Measurements from ENCODE around the gene VPS25. TPM values are rescaled to one million over a fixed set of nuclear protein-coding genes. Genes with fewer than 3 reads are reported as not detected.

VPS25 gene
- total RNA-seq, 1 experiment from 2014 or later = 101 TPM

DNA sequence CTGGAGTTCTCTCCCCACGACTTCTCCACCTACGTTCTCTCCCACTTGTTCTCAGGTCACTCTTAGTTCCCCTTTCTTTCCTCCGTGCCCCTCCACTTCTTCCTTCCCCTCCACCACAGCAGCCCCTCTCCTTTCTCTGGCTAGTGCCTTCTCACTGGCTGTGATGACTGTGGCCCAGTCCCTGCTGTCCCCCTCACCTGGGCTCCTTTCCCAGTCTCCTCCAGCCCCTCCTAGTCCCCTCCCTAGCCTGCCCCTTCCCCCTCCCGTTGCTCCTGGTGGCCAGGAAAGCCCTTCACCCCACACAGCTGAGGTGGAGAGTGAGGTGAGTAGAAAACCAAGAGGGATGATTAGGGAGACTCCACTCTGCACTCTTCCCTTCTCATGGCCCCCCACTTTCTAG is 21.8 kb downstream of the VPS25 start:
- no peaks in the 10 kb centered on the region for H3K27me3 ChIP-seq (replicated peaks)
- H3K36me3 ChIP-seq = peaks cover 14% of the 10 kb centered on the region; the same call in 1 of the 2 replicates
- no peaks in the 10 kb centered on the region for H3K9me3 ChIP-seq (replicated peaks)
- H3K4me3 ChIP-seq = no peak overlapping the region
- H3K4me1 ChIP-seq (replicated peaks) = peaks cover 16% of the 10 kb centered on the region
- no peak overlapping the region for H3K27ac ChIP-seq
- DNase-seq (ENCODE audit: low read depth in 1 of 2, low spot score in 2 of 2) = no peak

DNA sequence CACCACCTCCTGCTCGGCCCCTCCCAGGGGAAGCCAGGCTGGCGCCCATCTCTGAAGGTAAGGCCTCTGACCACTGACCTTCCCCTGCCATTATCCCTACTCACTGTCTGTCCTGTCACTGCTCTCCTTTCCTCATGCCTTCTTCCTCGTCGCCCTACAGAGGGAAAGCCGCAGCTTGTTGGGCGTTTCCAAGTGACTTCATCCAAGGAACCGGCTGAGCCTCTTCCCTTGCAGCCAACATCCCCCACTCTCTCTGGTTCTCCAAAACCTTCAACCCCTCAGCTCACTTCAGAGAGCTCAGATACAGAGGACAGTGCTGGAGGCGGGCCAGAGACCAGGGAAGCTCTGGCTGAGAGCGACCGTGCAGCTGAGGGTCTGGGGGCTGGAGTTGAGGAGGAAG is 22.2 kb downstream of the VPS25 start:
- no peaks in the 10 kb centered on the region for H3K9me3 ChIP-seq (replicated peaks)
- no peak overlapping the region for H3K27ac ChIP-seq
- peaks cover 14% of the 10 kb centered on the region; the same call in 1 of the 2 replicates for H3K36me3 ChIP-seq
- peaks cover 16% of the 10 kb centered on the region for H3K4me1 ChIP-seq (replicated peaks)
- no peak for DNase-seq (ENCODE audit: low read depth in 1 of 2, low spot score in 2 of 2)
- no peak overlapping the region for H3K4me3 ChIP-seq
- no peaks in the 10 kb centered on the region for H3K27me3 ChIP-seq (replicated peaks)

DNA sequence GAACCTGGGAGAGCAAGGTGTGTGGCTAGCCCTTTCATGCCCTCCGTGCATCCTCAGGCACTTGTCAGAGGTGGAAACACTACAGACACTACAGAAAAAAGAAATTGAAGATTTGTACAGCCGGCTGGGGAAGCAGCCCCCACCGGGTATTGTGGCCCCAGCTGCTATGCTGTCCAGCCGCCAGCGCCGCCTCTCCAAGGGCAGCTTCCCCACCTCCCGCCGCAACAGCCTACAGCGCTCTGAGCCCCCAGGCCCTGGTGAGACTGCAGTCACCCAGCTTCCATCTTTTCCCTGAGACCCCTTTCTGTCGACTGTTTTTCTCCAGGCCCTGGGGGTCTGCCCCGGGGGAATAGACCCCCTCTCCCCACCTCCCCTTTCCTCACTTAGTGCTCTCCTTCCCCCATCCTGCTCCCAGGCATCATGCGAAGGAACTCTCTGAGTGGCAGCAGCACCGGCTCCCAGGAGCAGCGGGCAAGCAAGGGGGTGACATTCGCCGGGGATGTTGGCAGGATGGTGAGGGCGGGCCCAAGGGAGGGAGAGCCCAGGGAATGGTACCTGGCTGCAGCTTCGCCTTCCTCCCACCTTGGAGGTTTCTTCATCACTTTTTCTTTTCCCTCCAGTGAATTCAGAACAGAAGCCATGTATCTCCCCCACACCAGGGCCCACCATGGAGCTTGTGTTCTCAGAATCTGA is 23.0 kb downstream of the VPS25 start:
- DNase-seq (ENCODE audit: low read depth in 1 of 2, low spot score in 2 of 2) = no peak

DNA sequence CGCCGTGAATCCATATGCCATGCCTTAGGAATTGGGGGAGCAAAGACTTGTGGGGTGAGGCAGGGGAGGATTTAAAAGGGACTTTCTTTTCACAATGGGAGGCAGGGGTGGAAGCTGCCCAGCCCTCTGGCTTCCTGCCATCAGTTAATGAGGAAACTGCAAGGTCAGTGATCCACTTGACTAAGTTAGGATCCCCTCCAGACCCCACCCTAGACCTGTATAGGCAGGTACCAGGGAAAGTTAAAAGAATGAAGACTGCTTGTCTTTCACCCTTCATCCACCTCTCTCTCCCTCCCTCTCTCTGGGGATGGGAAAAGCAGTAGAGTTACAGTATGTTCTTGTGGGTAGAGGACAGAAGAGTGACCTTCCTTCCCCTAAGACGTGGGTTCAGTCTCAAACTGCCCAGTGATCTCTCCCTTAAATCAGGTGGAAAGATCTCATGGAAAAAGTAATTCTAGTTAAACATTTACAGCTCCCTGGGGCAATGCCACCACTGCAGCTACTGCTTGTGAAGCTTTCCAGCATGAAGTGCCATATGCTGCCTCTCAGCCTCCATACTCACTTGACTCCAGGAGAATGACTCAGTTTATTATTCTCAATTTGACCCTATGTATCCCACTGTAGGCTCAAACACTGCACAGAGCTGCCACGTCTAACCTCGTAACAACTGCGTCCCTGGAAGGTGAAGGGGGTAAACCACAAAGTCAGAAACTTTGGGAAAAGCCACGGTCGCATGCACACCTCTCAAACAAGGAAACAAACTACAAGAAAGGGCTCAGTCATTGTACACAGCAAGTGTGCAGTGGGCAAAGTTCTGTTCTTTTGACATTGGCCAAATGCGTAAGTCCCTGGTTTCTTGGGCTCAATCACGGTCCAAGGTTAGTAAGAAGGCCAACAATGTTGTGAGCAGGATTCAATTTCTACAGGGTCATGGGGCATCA is 24.1 kb downstream of the VPS25 start:
- DNase-seq (ENCODE audit: low read depth in 1 of 2, low spot score in 2 of 2) = no peak
- no peaks in the 10 kb centered on the region for H3K27me3 ChIP-seq (replicated peaks)
- peaks cover 16% of the 10 kb centered on the region for H3K4me1 ChIP-seq (replicated peaks)
- H3K4me3 ChIP-seq = peak overlapping the region; percentile 69
- H3K9me3 ChIP-seq (replicated peaks) = no peaks in the 10 kb centered on the region
- peaks cover 14% of the 10 kb centered on the region; the same call in 1 of the 2 replicates for H3K36me3 ChIP-seq
- no peak overlapping the region for H3K27ac ChIP-seq

More for the DNA sequence above, 23.0 kb downstream of the VPS25 start:
- H3K4me3 ChIP-seq = no peak overlapping the region
- peaks cover 14% of the 10 kb centered on the region; the same call in 1 of the 2 replicates for H3K36me3 ChIP-seq
- no peak overlapping the region for H3K27ac ChIP-seq
- no peaks in the 10 kb centered on the region for H3K9me3 ChIP-seq (replicated peaks)
- H3K27me3 ChIP-seq (replicated peaks) = no peaks in the 10 kb centered on the region
- peaks cover 16% of the 10 kb centered on the region for H3K4me1 ChIP-seq (replicated peaks)

DNA sequence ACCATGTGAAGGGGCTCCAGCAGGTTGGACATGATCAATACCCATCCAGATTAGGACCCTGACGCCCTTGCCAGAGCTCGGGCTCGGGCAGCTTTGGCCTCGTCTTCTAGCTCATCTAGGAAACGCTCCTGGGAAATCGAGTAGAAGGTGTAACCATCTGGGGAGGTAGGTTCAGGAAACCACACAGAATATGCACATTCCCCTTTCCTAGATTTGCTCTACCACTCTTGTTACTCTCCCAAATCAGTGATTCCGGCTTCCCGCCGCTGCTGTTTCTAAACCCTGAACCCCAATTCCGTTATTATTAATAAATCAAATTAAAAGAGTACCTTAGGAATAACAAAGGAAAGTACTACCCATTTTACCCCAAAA is 24.7 kb downstream of the VPS25 start:
- H3K27ac ChIP-seq = peak overlapping the region; percentile 30; the same call in 1 of the 2 replicates
- H3K4me3 ChIP-seq = peak overlapping the region; percentile 69
- H3K36me3 ChIP-seq = peaks cover 14% of the 10 kb centered on the region; the same call in 1 of the 2 replicates
- no peaks in the 10 kb centered on the region for H3K9me3 ChIP-seq (replicated peaks)
- DNase-seq (ENCODE audit: low read depth in 1 of 2, low spot score in 2 of 2) = no peak
- peaks cover 16% of the 10 kb centered on the region for H3K4me1 ChIP-seq (replicated peaks)
- H3K27me3 ChIP-seq (replicated peaks) = no peaks in the 10 kb centered on the region

DNA sequence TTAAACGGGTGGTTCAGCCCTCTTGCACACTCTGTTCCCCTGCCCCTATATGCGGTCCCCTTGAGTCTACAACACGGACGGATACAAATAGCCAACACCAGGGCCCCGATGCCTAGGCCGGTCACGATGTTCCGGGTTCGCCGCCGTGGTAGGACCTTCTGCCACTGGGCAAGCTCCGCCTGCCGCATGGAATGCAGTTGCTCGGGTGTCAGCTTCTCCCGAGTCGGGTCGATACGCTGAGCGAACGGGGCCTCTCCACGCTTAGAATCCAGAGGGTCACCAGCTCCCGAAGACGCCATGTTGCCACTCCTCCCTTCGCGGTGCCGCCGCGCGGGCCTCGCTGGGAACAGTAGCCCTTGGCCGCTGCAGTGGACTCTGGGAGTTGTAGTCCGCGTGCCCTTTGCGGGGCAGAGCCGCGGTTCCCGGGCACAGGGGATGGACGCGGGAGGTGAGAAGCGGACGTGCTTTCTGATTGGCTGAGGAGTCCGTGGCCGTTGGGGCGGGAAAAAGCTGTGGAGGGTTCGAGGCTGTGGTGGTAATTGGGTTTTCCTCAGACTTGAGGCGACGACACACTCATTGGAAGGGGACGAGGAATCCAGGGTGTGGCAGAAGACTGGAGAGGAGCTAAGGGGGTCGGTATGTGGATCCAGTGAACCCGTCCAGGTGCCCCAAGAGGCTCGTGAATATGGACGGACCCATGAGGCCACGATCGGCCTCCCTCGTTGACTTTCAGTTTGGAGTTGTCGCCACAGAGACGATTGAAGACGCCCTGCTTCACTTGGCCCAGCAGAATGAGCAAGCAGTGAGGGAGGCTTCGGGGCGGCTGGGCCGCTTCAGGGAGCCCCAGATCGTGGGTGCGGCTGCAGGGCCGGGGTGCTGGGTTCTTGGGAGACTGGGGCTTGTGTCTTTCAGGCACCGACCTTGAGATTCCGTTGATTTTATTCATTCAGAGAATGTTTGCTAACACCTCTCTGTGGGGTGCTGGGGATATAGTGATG is 25.4 kb downstream of the VPS25 start, which contains the start of the genes CNTD1 and COA3:
Gene CNTD1 (plus strand): TSS at position 479 of the 998 bp plus-strand sequence. CDS start 207 bp downstream, at position 686.
Gene COA3 (minus strand): TSS at position 322 of the 998 bp plus-strand sequence. CDS start 23 bp downstream, at position 299.
- Histone ChIP-seq H3K27me3 (replicated peaks) (no peaks in the 10 kb centered on the region), H3K9me3 (replicated peaks) (no peaks in the 10 kb centered on the region), H3K4me3 (peak within 1 kb of the TSS; percentile 69), H3K27ac (peak within 1 kb of the TSS; percentile 30), H3K36me3 (peaks cover 14% of the 10 kb centered on the region; the same call in 1 of the 2 replicates), H3K4me1 (replicated peaks) (peaks cover 16% of the 10 kb centered on the region)
- DNase-seq (ENCODE audit: low read depth in 1 of 2, low spot score in 2 of 2) = peak; percentile 73 to 87

DNA sequence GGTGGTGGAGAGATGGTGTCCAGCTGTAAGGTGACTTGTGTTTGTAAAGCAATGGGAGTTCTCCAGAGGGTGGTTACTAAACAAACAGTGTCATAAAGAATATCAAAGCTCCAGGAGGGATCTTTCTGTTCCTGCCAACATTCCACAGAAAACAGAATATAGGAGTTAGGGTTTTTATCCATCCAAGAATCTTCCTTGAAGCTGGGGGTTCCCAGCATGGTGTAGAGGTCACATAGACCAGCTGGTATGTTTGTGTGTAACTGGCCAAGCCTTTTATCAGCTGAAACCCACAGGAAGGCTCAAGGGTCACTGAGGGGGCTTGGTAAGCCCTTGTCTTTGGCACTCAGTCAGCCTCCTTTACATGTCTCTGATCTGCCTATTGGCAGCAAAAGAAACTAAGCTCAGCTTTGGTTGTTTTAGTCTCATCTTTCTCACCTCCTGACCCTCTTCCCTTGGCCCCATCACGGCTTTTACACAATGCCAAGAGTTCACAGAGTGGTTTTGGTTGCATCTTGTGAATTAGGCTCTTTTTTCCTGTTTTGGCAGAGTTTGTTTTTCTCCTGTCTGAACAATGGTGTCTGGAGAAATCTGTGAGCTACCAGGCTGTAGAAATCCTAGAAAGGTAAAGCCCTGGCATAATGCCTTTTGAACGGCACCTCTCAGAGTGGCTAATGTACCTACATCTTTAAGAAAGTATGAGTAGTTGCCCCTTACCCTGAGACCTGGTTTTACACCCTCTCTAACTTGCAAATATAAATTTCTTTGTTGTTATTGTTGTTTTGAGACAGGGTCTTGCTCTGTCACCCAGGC is 30.0 kb downstream of the VPS25 start:
- H3K4me1 ChIP-seq (replicated peaks) = peaks cover 6% of the 10 kb centered on the region
- no peaks in the 10 kb centered on the region for H3K27me3 ChIP-seq (replicated peaks)
- H3K4me3 ChIP-seq = no peak overlapping the region
- peaks cover 2% of the 10 kb centered on the region; the same call in 1 of the 2 replicates for H3K36me3 ChIP-seq
- H3K9me3 ChIP-seq (replicated peaks) = no peaks in the 10 kb centered on the region
- H3K27ac ChIP-seq = no peak overlapping the region
- DNase-seq (ENCODE audit: low read depth in 1 of 2, low spot score in 2 of 2) = no peak

DNA sequence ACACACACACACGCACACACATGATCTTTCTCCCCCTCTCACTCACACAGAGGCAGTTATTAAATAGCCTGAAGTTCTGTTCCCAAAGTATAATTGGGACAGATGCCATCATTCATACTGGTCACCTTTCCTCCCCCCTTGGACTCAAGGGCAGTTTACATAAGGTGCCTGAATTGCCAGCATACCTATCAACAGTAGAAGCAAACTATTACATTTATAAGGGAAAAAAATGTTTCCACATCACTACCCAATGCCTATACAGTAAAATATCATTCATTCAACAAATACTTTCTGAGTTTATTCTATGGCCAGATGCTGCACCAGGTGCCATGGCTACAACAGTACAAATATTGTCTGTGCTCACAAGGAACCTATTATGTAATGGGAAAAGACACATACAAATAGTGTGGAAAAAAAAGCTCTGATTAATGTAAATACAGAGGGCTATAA is 31.7 kb downstream of the VPS25 start:
- peaks cover 8% of the 10 kb centered on the region; the same call in 1 of the 2 replicates for H3K36me3 ChIP-seq
- no peaks in the 10 kb centered on the region for H3K9me3 ChIP-seq (replicated peaks)
- no peak overlapping the region for H3K27ac ChIP-seq
- H3K4me1 ChIP-seq (replicated peaks) = no peaks in the 10 kb centered on the region
- no peaks in the 10 kb centered on the region for H3K27me3 ChIP-seq (replicated peaks)
- no peak overlapping the region for H3K4me3 ChIP-seq
- DNase-seq (ENCODE audit: low read depth in 1 of 2, low spot score in 2 of 2) = no peak

DNA sequence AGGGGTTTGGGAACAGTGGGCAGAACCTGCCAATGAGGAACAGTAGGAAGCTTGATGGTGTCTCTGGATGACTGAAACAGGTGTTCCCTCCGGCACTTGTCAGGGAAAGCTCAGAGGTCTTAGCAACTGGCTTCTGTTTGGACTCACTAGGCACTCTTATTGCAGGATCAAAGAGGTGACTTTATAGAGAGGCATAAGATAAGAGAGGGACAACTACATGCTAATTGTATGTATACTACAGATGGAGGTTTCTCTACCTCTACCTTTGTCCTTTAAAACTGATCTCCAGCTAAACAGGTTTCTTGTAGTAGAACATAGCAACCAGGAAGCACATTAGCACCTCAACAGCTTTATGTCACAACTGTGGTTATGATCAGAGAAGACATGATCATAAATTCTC is 33.0 kb downstream of the VPS25 start:
- peaks cover 16% of the 10 kb centered on the region for H3K36me3 ChIP-seq
- no peaks in the 10 kb centered on the region for H3K9me3 ChIP-seq (replicated peaks)
- no peaks in the 10 kb centered on the region for H3K27me3 ChIP-seq (replicated peaks)
- no peak for DNase-seq (ENCODE audit: low read depth in 1 of 2, low spot score in 2 of 2)
- no peak overlapping the region for H3K27ac ChIP-seq
- H3K4me1 ChIP-seq (replicated peaks) = no peaks in the 10 kb centered on the region
- H3K4me3 ChIP-seq = no peak overlapping the region

DNA sequence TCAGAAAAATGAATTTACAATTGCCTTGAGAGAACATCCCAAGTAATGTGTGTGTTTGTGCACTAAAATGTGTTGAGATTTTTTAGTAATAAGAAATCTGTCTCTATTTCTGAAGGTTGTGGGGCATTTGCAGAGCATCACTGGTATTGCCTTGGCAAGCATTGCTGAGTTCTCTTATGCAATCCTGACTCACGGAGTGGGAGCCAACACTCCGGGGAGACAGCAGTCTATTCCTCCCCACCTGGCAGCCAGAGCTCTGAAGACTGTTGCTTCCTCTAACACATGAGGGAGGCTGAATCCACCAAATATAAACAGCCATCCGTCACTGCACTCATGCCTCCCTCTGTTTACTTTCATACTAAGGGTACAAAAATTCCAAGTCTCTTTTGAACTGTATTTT is 36.0 kb downstream of the VPS25 start:
- Histone ChIP-seq H3K27me3 (replicated peaks) (no peaks in the 10 kb centered on the region), H3K4me1 (replicated peaks) (peaks cover 2% of the 10 kb centered on the region), H3K4me3 (no peak overlapping the region), H3K9me3 (replicated peaks) (no peaks in the 10 kb centered on the region), H3K36me3 (peaks cover 37% of the 10 kb centered on the region), H3K27ac (no peak overlapping the region)
- DNase-seq (ENCODE audit: low read depth in 1 of 2, low spot score in 2 of 2) = no peak

DNA sequence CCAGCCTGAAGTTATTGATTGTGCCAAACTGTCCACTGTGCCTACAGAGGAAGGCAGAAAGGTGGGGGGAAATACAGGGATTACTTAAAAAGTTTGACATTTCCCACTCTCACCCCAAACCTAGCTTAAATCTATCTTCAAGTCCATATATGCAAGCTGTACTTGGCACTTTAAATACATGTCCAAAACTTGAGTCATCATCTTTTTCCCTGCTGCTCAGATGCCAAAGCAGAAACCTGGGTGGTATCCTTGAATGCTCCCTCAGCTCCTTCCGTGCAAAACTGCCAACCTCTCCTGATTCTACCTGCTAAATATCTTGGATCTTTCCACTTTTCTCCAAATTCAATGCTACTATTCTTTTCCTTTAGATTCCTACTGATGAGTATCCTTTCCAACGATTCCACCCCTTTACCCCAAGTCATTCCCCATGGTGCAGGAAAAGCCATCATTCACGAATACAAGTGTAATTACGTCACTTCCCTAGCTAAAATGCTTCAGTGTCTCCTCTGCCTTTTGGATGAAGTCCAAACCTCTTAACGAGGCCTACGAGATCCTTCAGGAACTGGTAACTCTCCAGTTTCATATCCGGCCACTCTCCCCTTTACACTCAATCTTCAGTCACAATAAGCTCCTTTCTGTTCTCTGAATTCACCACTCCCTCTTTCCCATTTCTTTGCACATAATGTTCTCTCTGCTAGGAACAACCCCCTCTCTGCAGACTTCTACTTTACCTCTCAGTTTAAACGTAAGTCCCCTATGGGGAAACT is 41.6 kb downstream of the VPS25 start:
- Histone ChIP-seq H3K4me3 (no peak overlapping the region), H3K36me3 (peaks cover 77% of the 10 kb centered on the region), H3K27ac (peak overlapping the region; percentile 40)

DNA sequence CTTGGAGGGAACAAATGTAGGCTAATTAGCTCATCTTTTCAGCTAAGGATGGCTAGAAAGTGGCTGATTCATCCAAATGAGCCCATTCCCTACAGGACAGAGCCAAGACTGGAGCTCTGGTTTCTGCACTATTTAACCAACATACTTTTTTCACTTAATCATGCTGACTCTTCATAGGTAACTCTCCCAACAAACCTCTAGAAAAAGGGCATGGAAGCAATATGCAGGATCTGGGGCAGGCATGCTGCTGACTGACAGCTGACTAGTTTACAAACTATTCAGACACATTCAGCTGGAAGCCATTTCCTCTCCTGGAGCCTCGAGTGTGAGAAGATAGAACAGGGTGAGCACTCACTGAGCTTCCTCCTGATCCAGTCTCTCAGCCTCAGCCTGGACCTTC is 44.6 kb downstream of the VPS25 start:
- no peak for DNase-seq (ENCODE audit: low read depth in 1 of 2, low spot score in 2 of 2)
- peaks cover 89% of the 10 kb centered on the region for H3K36me3 ChIP-seq
- no peak overlapping the region for H3K27ac ChIP-seq
- H3K9me3 ChIP-seq (replicated peaks) = no peaks in the 10 kb centered on the region
- H3K4me3 ChIP-seq = no peak overlapping the region
- no peaks in the 10 kb centered on the region for H3K27me3 ChIP-seq (replicated peaks)
- peaks cover 22% of the 10 kb centered on the region for H3K4me1 ChIP-seq (replicated peaks)

More for the DNA sequence above, 41.6 kb downstream of the VPS25 start:
- peak in 1 of 2 experiments; percentile 39 for DNase-seq (ENCODE audit: low read depth in 1 of 2, low spot score in 2 of 2)
- H3K4me1 ChIP-seq (replicated peaks) = peaks cover 22% of the 10 kb centered on the region
- no peaks in the 10 kb centered on the region for H3K9me3 ChIP-seq (replicated peaks)
- H3K27me3 ChIP-seq (replicated peaks) = no peaks in the 10 kb centered on the region

Data from SJSA1 (cell line).